Endothelial cell of umbilical vein (primary cell): ENCODE measurements around the gene ADCY2. TPM values are rescaled to one million over a fixed set of nuclear protein-coding genes. Genes with fewer than 3 reads are reported as not detected.

Experiments
- BruUV-seq: library from RNA; stranded (reverse); fragments of 400-500 nt; replicated peaks from 2 replicates; lab custom pipeline; 2021; lab: Mats Ljungman, UMichigan
- CTCF ChIA-PET: fragments of 300-600, 350-600 bp; sonication (Branson Sonifier 250); formaldehyde crosslinking; loops from one replicate; lab custom pipeline; 2021; ENCODE audit warnings: antibody characterized with exemption, inconsistent platforms; lab: Charles Lee
- POLR2A ChIA-PET: fragments of 300-600, 350-600 bp; sonication (Branson Sonifier 250); formaldehyde crosslinking; loops from one replicate; lab custom pipeline; 2021; ENCODE audit warnings: antibody characterized with exemption, inconsistent platforms; lab: Charles Lee
- DNase-seq: peaks from one replicate; pipeline ENCODE4 v3.0.0-alpha.2; 2011; ENCODE audit warnings: low read depth, low spot score
- FAIRE-seq: peaks from 2 replicates; lab custom pipeline; 2011; peaks lifted over from hg19 to GRCh38; lab: Jason Lieb, UNC
- H2AFZ ChIP-seq: 2 replicates; pipeline ENCODE4 v1.6.0; 2012; ENCODE audit warnings: low read depth, low read length, control low read depth, inconsistent platforms
- H3K27ac ChIP-seq: 2 replicates; pipeline ENCODE4 v1.5.1; 2011; ENCODE audit warnings: low read depth, mild to moderate bottlenecking, control low read depth, low read length, moderate library complexity; ENCODE audit not compliant: insufficient read depth
- H3K27me3 ChIP-seq, 2 experiments: 2 replicates each; pipeline versions ENCODE4 v1.6.0 to v1.6.1; 2011; ENCODE audit warnings: low read length in 2 of 2, mixed read lengths in 1 of 2; ENCODE audit not compliant: control insufficient read depth in 2 of 2, insufficient read depth in 2 of 2
- H3K36me3 ChIP-seq, 2 experiments: 2 replicates in 1 of 2; 3 replicates in 1 of 2; pipeline ENCODE4 v1.5.1; 2011; ENCODE audit warnings: low read length in 2 of 2, mild to moderate bottlenecking in 1 of 2, moderate library complexity in 1 of 2; ENCODE audit not compliant: control insufficient read depth in 2 of 2, insufficient read depth in 2 of 2; ENCODE audit errors: extremely low read depth in 1 of 2
- H3K4me1 ChIP-seq: 3 replicates; pipeline ENCODE4 v1.5.1; 2011; ENCODE audit warnings: mild to moderate bottlenecking, low read length; ENCODE audit not compliant: control insufficient read depth, insufficient read depth; ENCODE audit errors: extremely low read depth
- H3K4me2 ChIP-seq: 2 replicates; pipeline ENCODE4 v1.6.1; 2011; ENCODE audit warnings: low read length, control low read depth, mixed read lengths; ENCODE audit not compliant: insufficient read depth
- H3K4me3 ChIP-seq, 3 experiments: fragments of 200-600 bp in 1 of 3; sonication (generic), shearing (Covaris generic) in 1 of 3; replicated peaks in 1 of 3; 2 replicates each; pipeline ENCODE4 v1.5.1; 2011 to 2016; ENCODE audit warnings: control low read depth in 3 of 3, low read length in 3 of 3, mild to moderate bottlenecking in 2 of 3, inconsistent platforms in 1 of 3, low read depth in 1 of 3, moderate library complexity in 1 of 3; ENCODE audit not compliant: insufficient read depth in 1 of 3
- H3K79me2 ChIP-seq: 2 replicates; pipeline ENCODE4 v1.6.0; 2012; ENCODE audit warnings: low read length, inconsistent platforms; ENCODE audit not compliant: control insufficient read depth, insufficient read depth
- H3K9ac ChIP-seq: replicated peaks from 2 replicates; pipeline ENCODE3; 2011; ENCODE audit warnings: low read length, control low read depth; ENCODE audit not compliant: insufficient read depth; ENCODE audit errors: extremely low read depth
- H3K9me1 ChIP-seq: replicated peaks from 3 replicates; pipeline ENCODE4 v1.6.0; 2011; ENCODE audit warnings: mild to moderate bottlenecking, low read length; ENCODE audit not compliant: control insufficient read depth, insufficient read depth; ENCODE audit errors: extremely low read depth
- H3K9me3 ChIP-seq: replicated peaks from 2 replicates; pipeline ENCODE4 v1.5.1; 2012; ENCODE audit warnings: low read length, inconsistent platforms; ENCODE audit not compliant: control insufficient read depth, insufficient read depth
- H4K20me1 ChIP-seq: replicated peaks from 2 replicates; pipeline ENCODE3; 2011; ENCODE audit warnings: mild to moderate bottlenecking, low read length; ENCODE audit not compliant: control insufficient read depth, insufficient read depth; ENCODE audit errors: extremely low read depth
- EZH2 ChIP-seq: IDR thresholded peaks from 2 replicates; pipeline ENCODE4 v1.6.1; 2012; ENCODE audit warnings: borderline replicate concordance, low read depth, mild to moderate bottlenecking, moderate library complexity, low read length, inconsistent platforms; ENCODE audit not compliant: severe bottlenecking
- FOS ChIP-seq: IDR thresholded peaks from 2 replicates; pipeline ENCODE4 v1.6.1; 2011; ENCODE audit warnings: mild to moderate bottlenecking, low read length, moderate library complexity, borderline replicate concordance; ENCODE audit not compliant: insufficient read depth
- GATA2 ChIP-seq: IDR thresholded peaks from 2 replicates; pipeline ENCODE4 v1.7.0; 2011; ENCODE audit warnings: low read depth, mild to moderate bottlenecking, moderate library complexity, mixed read lengths, low read length; ENCODE audit not compliant: insufficient read length, insufficient read depth
- JUN ChIP-seq: IDR thresholded peaks from 2 replicates; pipeline ENCODE4 v1.6.1; 2011; ENCODE audit warnings: borderline replicate concordance, low read depth; ENCODE audit not compliant: insufficient read length, insufficient read depth
- MYC ChIP-seq: IDR thresholded peaks from one replicate; pipeline ENCODE4 v1.6.1; 2011; ENCODE audit warnings: mild to moderate bottlenecking, low read depth, low read length
- POLR2A ChIP-seq: IDR thresholded peaks from 2 replicates; pipeline ENCODE4 v1.6.1; 2012; ENCODE audit warnings: low read depth, mild to moderate bottlenecking, control low read depth, low read length
- POLR2AphosphoS5 ChIP-seq: IDR thresholded peaks from 2 replicates; pipeline ENCODE4 v1.6.1; 2012; ENCODE audit warnings: low read depth, mild to moderate bottlenecking, control low read depth, low read length, moderate library complexity; ENCODE audit not compliant: insufficient read depth
- dilution Hi-C: fragments of 300-500 bp; cut with MboI; formaldehyde crosslinking; loops from one replicate; pipeline ENCODE4 v1.15.0; 2019; ENCODE audit warnings: low sequenced_read_pairs; ENCODE audit not compliant: extremely low pct_ligation_motif_present
- intact Hi-C: fragments of 100-400 bp; cut with micrococcal nuclease; formaldehyde crosslinking; loops from one replicate; pipeline ENCODE4 v1.10.0; 2022
- polyA plus RNA-seq, 4 experiments: library from polyadenylated mRNA; depleted of rRNA in 3 of 4; stranded (reverse) in 3 of 4; unstranded in 1 of 4; fragments of >200 nt; gene quantifications; 2 replicates each; pipeline versions ENCODE4 v1.2.1 to v1.2.3, GENCODE V29; 2011 to 2012; ENCODE audit warnings: missing spikeins in 1 of 4
- total RNA-seq: library from RNA; stranded (reverse); gene quantifications from 2 replicates; pipeline ENCODE4 v1.2.3, GENCODE V29; 2021
- TF ChIP-seq, protein P1 (sequence below): IDR thresholded peaks from 2 replicates; pipeline ENCODE4 v1.6.1; 2011; ENCODE audit not compliant: insufficient read depth, insufficient read length
- TF ChIP-seq, protein P2 (sequence below), 2 donors: IDR thresholded peaks; 1 replicate in 1 of 2; 2 replicates in 1 of 2; pipeline ENCODE4 v1.5.1; 2011; ENCODE audit warnings: low read length in 2 of 2, mild to moderate bottlenecking in 2 of 2, moderate library complexity in 2 of 2, control low read depth in 1 of 2, inconsistent platforms in 1 of 2, low read depth in 1 of 2; ENCODE audit not compliant: insufficient read depth in 1 of 2; ENCODE audit errors: extremely low read depth in 1 of 2

The ADCY2 gene
- total and polyA plus RNA-seq, 2 donors (not counting 3 experiments of a cell fraction or from before 2014, with no cell fraction given) = under 0.01 TPM; not detected in 1

DNA sequence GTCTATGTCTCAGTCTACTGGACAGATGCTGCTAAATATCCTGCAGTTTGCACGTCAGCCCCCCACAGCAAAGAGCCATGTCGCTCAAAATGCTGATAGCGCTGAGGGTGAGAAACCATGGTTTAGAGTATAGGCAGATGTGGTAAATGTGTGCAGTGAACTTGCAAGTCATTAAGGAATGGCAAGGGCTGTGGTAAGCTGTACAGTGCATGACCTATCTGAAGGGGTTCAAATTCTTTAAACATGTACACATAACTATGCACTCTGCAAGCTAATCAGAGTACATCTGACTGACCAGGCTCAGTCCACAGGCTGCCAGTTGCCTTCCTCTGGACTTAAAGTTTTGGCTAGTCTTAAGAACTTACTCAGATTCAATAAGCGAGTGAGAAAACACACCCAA lies 284.3 kb downstream of the ADCY2 start:
- Histone ChIP-seq H3K9me1 (no peaks in the 10 kb centered on the region), H3K27ac (no peak overlapping the region), H3K27me3 (no peaks in the 10 kb centered on the region), H3K79me2 (no peaks in the 10 kb centered on the region), H4K20me1 (no peaks in the 10 kb centered on the region), H3K9me3 (peaks cover 11% of the 10 kb centered on the region), H3K4me2 (no peak overlapping the region), H3K4me1 (no peaks in the 10 kb centered on the region), H2AFZ (no peak overlapping the region), H3K36me3 (no peaks in the 10 kb centered on the region), H3K4me3 (no peak overlapping the region), H3K9ac (no peak overlapping the region)
- intact Hi-C loops = no loop called here
- POLR2A ChIA-PET = no interaction called here
- CTCF ChIA-PET = no interaction called here
- TF ChIP-seq JUN (no peak), GATA2 (no peak), MYC (no peak), POLR2A (no peak), POLR2AphosphoS5 (no peak), EZH2 (no peak), FOS (no peak)
- TF ChIP-seq, protein P1, sequence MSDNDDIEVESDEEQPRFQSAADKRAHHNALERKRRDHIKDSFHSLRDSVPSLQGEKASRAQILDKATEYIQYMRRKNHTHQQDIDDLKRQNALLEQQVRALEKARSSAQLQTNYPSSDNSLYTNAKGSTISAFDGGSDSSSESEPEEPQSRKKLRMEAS = no peak
- TF ChIP-seq, protein P2, sequence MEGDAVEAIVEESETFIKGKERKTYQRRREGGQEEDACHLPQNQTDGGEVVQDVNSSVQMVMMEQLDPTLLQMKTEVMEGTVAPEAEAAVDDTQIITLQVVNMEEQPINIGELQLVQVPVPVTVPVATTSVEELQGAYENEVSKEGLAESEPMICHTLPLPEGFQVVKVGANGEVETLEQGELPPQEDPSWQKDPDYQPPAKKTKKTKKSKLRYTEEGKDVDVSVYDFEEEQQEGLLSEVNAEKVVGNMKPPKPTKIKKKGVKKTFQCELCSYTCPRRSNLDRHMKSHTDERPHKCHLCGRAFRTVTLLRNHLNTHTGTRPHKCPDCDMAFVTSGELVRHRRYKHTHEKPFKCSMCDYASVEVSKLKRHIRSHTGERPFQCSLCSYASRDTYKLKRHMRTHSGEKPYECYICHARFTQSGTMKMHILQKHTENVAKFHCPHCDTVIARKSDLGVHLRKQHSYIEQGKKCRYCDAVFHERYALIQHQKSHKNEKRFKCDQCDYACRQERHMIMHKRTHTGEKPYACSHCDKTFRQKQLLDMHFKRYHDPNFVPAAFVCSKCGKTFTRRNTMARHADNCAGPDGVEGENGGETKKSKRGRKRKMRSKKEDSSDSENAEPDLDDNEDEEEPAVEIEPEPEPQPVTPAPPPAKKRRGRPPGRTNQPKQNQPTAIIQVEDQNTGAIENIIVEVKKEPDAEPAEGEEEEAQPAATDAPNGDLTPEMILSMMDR (IDR thresholded peaks at IDR 0.05; ENCODE audit: extremely low read depth in 1 of 2, insufficient read depth in 1 of 2, low read depth in 1 of 2, low read length in 2 of 2) = no peak
- DNase-seq = no peak
- no peak for FAIRE-seq
- dilution Hi-C loops = no loop called here
- BruUV-seq = no TSS peak
